GM18508 (cell line): Measurements from ENCODE around the gene EYA4.

Source experiments
- ATAC-seq: cut with Tn5 transposase; IDR thresholded peaks from one replicate; pipeline ENCODE4 v1.9.1; 2021; ENCODE audit warnings: moderate number of reproducible peaks; ENCODE audit not compliant: insufficient read depth, unreplicated experiment

Gene EYA4

DNA sequence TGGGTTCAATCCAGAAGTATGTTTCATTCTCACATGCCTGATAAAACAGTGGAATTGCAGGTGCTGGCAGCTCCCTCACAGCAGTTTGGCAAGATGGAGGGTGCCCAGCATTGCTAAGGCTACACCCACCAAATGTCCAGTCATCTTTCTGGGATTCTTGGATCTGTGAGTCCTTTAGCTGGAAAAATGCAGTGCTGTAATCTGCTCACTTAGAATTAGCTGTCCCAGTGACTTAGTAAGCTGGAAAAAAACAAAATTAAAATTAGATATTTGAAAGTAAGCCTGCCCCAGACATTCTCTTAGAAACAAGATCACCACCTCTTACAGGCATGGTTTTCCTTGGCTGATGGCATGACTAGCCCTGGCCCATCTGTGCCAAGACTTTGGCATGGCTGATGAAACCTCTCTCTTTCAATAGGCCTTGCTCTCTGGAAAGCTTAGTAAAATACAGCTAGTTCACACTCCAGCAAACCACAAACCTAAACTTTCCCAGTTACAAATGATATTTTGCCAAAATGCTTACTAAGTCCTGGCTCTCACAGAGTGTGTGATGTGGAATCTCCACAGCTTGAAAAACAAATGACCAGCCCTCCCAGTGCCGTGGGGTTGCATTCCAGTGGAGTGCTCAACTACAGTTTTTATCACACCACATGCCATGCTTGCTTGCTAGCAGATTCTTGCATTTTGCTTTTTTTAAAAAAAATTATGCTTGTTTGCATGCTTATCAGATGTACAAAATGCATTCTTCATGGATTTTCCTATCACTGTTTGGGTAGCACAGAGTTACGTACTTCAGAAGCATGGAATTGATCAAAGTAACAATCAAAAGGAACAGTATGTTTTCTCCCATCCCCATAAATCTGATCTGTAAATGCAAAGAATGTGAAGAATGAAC, 261.5 kb downstream of the EYA4 start:
- no peak for ATAC-seq

DNA sequence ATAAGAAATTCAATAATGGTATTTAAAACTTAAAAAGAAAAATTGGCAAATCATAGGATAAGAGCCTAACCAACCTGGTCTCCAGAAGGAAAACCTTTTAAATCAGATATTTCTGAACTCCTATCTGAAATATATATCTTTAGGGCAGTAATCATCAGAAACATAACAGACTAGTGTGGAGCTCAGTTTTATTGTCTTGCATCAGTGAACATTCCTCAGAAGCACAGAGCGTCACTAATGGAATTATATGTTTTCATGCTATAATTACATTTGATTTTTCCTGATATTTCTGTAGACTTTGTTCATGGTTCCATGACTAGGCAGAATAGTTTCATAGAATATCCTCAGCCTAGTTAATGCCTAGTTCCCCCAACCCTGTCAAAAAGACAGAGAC, 262.2 kb downstream of the EYA4 start:
- ATAC-seq = no peak

DNA sequence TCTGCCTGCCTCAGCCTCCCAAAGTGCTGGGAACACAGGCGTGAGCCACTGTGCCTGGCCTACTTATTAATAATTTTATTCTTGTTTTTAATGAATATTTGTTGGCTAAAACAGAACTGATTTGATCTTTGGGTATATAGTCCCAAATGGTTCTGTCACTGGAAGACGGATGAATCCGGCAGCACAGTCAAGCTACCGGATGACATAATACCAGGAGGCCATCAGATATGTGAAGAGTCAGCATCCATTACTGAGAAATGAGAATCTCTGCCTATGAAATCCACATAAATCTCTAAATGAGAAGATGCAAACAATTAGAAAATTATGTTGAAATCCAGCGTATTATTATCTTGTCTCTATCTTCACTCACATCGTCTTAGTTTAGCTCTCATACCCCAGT, 263.0 kb downstream of the EYA4 start:
- ATAC-seq = no peak

DNA sequence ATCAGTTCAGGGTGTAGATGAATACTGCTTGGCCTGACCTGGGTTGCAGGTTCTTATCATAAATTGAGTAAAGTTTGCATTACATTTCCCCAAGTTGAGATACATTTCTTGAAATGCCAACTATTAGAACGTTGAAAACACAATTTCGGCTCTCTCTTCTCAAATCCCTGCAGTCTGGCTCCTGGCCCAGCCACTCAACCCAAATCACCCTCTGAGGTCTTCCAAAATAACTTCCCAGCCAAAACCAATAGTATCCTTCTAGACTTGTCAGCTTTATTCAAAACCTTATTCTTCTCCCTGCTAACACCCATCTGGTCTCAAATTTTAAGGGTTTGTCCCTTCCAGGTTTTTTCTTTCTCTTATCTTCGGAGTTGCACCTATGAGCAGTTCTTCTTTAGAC, 263.6 kb downstream of the EYA4 start:
- no peak for ATAC-seq

DNA sequence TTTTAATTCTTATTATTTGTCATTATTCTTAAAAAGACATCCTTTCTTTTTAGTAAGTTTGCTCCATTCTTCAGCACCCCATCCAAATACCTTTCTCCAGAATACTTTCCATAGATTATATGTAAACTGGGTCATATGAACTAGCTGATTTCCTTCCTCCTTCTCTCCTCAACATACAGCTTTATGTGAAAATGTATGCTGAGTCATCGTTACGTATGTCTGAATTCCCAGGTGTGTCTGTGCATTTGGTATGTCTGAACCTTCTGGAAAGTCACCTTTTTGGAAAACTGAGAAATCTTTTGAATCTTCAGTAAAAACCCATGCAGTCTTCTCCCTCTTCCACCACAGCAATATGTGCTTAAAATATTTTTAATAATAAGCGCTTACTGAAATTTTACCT, 264.5 kb downstream of the EYA4 start:
- ATAC-seq = no peak

DNA sequence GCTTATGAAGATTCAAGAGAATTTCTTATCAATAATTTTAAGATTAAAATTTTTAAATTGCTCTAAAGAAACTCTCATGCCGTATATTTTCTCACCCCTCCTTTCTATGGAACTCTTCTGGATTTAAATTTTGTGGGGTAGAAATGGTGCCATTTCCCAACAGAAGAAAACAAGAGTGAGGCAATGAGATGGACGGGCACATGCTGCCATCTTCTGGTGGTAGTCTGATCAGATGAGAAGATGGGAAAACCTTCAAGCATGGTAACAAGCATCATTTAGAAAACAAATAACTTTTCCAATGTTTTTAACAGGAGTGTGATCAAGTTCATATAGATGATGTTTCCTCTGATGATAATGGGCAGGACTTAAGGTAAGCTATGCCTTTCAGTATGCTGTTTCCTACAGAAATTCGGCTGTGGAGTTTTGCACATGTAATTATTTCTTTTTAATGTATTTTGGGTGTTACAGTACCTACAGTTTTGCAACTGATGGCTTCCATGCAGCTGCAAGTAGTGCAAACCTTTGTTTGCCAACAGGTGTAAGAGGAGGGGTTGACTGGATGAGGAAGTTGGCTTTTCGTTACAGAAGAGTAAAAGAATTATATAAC, 271.4 kb downstream of the EYA4 start:
- no peak for ATAC-seq

DNA sequence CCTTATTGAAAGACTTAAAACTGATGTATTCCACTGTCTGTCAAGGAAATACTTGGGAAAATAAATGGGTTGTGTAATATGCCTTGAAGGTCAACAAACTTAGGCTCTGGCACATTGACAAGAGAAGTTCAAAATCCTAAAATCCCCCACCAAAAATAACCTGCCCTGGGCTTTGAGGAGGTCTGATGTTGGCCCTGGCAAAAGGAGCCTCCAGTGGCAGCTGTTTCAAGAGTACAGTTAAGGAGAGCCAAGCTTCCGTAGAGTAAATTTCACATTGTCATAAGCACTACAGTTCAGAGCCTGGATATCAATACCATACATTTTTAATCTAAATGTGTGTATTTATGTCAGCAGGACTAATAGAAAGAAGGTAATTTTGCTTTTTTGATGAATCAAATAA, 282.7 kb downstream of the EYA4 start:
- ATAC-seq = no peak

DNA sequence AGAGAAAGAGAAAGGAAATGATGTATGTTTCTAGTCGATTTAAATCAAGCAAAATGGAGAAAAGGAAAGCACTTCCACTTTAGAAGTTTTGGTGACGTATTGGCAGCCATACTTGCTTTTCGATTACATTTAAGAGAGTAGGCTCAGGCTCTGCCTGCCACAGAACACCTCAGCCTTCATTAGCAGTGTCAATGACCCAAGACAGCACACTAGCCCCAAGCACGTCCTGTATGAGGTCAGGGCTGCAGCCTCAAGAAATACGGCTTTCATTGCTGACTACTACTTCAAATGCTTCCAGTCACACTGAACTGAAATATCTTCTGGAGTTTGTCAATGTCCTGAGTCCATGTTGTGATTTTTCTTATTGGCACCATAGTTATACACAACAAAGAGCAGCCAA, 285.3 kb downstream of the EYA4 start:
- ATAC-seq = no peak

DNA sequence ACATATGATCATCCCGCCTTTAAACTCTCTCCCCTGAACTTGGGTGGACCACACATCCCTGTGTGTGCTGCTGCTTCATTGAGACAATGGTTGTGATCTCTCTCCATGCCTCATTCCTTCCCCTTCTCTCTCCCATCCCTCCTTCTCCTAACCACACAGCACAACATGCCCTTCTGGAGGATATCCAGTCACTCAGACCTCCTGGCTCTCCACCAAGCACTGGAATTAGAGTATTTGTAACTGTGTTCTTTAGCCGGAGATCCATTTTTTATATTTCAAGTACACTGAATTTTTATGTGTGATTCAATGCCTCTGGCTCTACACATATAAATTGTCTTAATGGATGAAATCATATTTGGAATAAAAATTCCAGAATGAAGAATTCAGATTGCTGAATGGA, 287.4 kb downstream of the EYA4 start:
- no peak for ATAC-seq

DNA sequence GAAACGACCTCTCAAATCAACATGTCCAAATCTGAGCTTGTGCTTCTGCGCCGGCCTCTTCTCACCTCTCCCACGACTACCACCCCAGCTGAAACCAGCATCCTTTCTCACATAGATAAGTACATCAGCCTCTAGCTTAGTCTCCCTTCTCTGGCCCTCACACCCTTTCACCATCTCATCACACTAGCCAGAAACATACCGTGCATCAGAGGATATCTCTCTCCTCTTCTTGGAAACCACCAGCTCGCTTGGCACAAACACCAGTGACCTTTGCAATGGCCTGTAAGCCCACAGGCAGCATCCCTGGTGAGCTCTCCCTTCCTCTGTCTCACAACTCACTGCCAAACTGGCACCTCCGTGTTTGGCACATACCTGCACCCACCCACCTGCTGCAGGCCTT, 291.8 kb downstream of the EYA4 start:
- ATAC-seq = no peak

DNA sequence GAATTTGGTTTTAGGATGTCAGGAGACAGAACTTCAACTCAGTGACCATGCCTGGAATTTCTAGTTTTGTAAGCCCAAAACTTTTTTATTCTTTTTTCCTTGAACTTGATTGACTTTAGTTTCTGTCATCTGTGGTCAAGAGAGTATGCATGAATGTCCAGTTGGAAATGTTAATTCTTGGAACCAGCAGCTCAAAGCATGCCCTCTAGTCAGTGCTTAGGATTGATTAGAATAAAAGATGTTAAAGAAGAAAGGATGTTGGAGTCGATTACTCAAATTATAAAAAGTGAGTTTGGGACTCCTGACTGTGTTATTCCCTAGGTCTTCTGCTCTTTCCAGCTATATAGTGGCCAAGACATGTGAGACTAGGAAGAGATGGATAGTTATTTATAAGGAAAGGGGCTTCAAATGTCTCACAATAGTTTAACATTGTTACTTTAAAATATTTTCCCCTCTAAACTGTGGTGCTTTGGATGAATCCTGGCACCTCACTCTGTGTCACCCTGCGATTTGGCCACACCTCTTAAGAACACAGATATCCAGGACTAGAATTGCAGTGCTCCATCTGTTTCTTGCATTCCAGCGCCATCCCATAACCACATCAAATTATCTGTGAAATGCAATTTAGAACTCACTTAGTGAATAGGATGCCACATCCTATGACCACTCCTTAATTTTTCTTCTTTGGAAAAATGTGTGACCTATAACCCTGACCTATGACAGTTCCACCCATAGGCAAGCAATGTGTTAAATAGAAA, 298.5 kb downstream of the EYA4 start:
- ATAC-seq = no peak

DNA sequence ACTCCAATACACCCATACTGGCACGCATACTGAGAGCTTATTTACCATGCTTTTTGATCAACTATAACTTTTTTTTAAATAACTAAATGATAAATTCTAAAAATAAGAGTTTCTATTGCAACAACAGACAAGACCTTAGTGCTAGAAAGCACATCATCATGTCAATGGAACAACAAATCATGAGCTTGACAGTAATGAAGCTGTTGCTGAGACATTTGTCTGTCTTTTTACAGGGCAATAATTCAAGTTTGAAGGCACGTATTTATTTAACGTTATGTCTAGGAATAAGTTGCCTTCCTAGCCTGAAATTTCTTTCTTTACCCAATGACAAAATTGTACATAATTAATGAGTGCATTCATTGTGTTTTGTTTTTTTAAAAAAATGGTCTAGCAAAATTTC, 299.2 kb downstream of the EYA4 start:
- ATAC-seq = no peak

DNA sequence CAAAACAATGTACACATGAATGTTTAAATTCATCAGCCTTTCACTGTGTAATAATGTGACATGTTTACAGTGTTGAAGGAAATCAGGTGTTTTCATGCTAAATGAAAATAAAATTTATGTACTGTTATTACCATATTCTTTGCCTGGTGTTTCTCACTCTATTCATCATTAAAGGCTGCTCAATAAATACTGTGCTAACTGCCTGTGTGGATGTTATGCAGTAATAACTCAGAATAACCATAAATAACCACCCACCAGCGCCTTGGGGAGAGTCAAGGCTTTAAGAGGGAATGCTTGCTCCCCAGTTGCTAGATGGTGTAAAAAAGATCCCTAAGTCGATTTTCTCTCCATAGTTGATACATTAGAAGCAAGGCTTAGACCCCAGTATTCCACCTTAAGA, 299.9 kb downstream of the EYA4 start:
- no peak for ATAC-seq

DNA sequence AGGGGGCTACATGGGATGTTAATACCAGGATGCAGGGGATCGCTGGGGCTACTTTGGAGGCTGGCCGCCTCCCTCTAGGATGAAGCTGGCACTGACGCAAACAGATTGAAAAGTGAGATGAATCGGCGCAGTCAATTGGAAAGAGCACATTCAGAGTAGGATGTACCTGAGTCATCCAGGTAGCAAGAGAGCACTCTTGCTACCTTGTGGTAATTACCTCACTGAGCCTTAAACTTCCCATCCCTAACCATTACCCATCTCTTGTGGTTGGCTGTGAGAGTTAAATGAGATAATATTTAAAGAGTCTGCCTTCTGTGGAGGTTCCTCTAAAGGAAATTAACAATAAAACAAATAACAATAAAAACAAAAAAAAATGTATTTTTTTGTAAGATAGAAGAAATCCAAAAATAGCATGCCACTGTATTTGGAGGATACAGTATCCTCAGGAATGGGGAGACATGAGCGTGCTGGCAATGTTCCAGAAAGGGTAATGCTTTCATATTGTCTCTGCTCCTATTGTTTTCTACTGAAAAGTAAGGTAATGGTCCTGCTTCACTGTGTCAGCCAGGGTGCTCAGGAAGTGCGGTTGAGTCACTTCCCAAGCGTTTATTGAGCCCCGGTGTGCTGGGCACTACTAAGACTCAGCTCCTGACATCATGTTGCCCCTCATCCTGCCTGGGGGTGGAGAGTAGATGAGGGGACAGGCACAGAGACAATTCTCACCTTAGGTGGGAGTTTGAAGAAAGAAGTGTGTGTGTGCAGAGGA, 301.1 kb downstream of the EYA4 start:
- no peak for ATAC-seq

DNA sequence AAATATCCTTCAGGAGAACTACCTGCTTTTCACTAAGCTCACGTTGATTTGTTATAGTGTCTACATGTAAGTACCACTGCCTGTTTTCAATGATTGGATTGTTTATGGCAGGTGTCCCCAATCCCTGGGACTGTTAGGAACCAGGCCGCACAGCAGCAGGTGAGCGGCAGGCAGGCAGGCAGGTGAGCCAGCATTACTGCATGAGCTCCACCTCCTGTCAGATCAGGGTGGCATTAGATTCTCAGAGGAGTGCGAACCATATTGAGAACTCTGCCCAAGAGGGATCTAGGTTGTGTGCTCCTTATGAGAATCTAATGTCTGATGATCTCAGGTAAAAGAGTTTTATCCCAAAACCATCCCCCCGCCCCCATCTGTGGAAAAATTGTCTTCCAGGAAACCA, 303.3 kb downstream of the EYA4 start:
- no peak for ATAC-seq

DNA sequence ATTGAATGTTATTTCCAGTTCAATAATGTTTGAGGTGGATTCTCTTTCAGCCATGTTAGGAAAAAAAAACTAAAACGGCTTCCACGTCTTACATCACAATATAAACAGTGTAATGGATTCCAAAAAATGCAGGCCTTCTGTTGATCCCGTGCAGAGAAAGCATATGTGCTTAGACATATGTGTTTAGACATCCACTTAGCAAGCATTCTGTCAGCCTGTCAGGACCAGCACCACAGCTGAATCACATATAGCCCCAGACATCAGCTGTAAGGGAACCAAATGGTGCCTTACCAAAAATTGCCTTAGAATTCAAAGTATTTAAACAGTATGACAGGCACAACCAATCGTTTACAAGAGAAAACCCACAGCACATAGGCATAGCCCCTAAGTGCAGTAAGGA, 304.9 kb downstream of the EYA4 start:
- ATAC-seq = no peak

DNA sequence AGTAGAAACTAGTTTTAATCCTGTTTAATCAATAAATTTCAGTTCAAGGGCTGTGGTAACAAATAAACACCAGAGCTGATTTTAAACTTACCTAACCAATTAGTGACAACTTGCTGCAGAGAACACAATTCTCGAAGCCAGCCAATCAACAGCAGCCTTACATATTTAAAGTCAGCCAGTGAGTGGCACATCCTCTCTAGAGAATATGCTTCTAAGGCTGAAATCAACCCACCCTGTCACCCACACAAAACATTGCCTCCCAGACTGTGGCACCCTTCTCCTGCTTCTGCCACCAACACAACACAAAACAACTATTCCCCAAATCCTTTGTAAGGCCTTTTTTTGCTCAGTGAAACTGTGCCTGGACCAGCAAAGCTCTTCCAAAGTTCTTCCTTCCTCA, 306.0 kb downstream of the EYA4 start:
- ATAC-seq = no peak

DNA sequence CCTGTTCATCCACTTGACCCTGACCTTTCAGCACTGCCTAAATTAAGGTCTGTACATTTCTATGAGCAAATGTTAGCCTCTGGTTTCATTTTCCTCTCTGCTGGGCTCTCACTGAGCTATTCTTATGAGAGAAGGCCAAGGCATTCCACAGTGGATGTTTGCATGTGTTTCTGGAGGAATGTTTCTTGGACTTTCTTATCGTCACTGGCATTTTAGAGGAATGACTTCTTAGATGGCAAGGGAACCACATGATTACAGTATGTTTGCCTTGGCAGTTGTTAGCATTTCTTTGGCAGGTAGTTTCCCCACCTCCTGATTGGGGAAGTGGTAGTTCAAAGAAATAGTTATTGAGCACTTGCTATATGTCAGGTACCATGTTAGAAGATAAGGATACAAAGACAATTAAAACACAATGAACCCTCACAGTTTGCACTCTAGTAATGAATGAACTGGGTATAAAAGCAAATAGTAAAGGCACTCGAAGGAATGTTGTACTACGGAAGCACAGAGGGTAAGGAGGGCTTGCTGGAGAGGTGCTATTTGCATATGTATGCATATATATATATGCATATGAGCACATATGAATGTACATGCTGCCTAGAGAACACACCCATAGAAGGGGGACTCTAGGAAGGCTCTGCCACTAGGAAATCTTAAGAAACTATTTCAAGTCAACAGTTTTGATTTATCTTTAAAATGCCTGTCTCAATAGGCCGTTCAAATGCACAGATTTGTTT, 307.4 kb downstream of the EYA4 start:
- ATAC-seq = no peak

DNA sequence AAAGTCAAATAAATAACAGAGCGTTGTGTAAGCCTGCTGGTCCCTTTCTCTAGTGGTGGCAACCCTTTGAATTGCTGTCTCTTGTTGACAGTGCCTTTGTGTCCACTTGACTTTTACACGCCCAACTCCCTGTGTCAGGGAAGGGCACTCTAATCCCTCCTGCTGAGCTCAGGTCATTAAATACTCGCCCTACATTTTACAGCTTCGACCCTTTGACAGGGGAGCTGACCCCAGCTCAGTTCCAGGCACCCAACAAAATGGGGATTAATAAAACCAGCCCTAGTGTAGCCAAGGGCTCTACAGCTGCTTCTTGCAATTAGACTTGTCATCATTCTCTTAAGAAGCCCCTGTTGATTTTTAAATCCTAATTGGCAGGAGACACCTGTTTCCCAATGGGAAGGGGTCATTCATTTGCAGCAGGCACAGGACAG, 308.2 kb downstream of the EYA4 start:
- no peak for ATAC-seq

DNA sequence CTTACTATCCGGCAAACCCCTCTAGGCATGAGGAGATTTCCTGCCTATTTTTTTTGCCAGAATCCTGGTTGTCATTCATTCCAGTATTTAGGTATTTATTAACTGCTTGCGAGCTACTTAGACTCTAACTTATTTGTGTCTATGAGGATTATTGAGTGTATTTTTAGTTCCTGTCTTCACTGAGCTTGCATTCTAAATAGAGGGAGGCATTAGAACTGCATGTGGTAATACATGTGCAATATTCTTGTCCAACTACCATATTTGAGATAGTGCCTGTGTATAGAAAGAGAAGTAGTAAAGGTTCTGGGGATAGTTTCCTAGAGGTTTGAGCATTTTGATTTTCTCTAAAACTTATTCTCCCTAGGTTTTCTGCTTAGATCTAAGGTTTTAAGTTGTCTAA, 308.9 kb downstream of the EYA4 start:
- ATAC-seq = no peak
